H1 (cell line): ENCODE results near the gene ESYT2. TPM values are rescaled to one million over a fixed set of nuclear protein-coding genes. Genes with fewer than 3 reads are reported as not detected.

Experiments used
- CBX8 ChIP-seq: fragments of 300-800, 300-1000 bp; sonication (generic); IDR thresholded peaks from 2 replicates; pipeline ENCODE4 v1.7.1; 2016; ENCODE audit warnings: low read depth, low read length, borderline replicate concordance
- EZH2 ChIP-seq: fragments of 200-600 bp; sonication (generic); IDR thresholded peaks from 2 replicates; pipeline ENCODE4 v1.7.1; 2012; ENCODE audit warnings: low read depth, mild to moderate bottlenecking, moderate library complexity, low read length, inconsistent platforms; ENCODE audit not compliant: severe bottlenecking
- GTF2F1 ChIP-seq: IDR thresholded peaks from 2 replicates; pipeline ENCODE4 v1.6.1; 2012; ENCODE audit warnings: low read depth, low read length, improper control_type of control experiment, borderline replicate concordance
- JUN ChIP-seq: IDR thresholded peaks from 2 replicates; pipeline ENCODE4 v1.6.1; 2011; ENCODE audit warnings: low read depth, mild to moderate bottlenecking, improper control_type of control experiment, low read length
- NRF1 ChIP-seq: IDR thresholded peaks from 2 replicates; pipeline ENCODE4 v1.6.1; 2011; ENCODE audit warnings: mild to moderate bottlenecking, low read depth, low read length, improper control_type of control experiment
- POU5F1 ChIP-seq: IDR thresholded peaks from 2 replicates; pipeline ENCODE4 v1.6.1; 2011; ENCODE audit warnings: low read depth, mild to moderate bottlenecking, low read length, moderate library complexity
- RAD21 ChIP-seq, 2 experiments: IDR thresholded peaks in 1 of 2; conservative IDR thresholded peaks in 1 of 2; 2 replicates each; pipeline ENCODE4 v1.6.1; 2011; ENCODE audit warnings: low read depth in 2 of 2, low read length in 2 of 2, improper control_type of control experiment in 1 of 2, inconsistent platforms in 1 of 2, mild to moderate bottlenecking in 1 of 2, moderate library complexity in 1 of 2
- RXRA ChIP-seq: IDR thresholded peaks from 2 replicates; pipeline ENCODE4 v1.6.1; 2011; ENCODE audit warnings: low read depth, mild to moderate bottlenecking, low read length, moderate library complexity; ENCODE audit not compliant: insufficient read depth
- SRF ChIP-seq: IDR thresholded peaks from 2 replicates; pipeline ENCODE4 v1.6.1; 2011; ENCODE audit warnings: mild to moderate bottlenecking, low read depth, low read length, moderate library complexity
- ZNF274 ChIP-seq: IDR thresholded peaks from 2 replicates; pipeline ENCODE4 v1.7.0; 2012; ENCODE audit warnings: low read length, borderline replicate concordance; ENCODE audit errors: extremely low read depth
- polyA plus RNA-seq, 7 experiments: library from polyadenylated mRNA; depleted of rRNA in 3 of 7; stranded (reverse) in 5 of 7; unstranded in 2 of 7; fragments of >200 nt in 5 of 7; fragments of 200-250 nt in 2 of 7; gene quantifications; 1 replicate in 5 of 7; 2 replicates in 1 of 7; 4 replicates in 1 of 7; pipeline versions ENCODE4 v1.2.1 to v1.2.3, GENCODE V29; 2011 to 2013; ENCODE audit warnings: missing spikeins in 2 of 7, mixed read lengths in 2 of 7
- total RNA-seq: library from RNA; stranded (reverse); fragmentation: NEBNext Ultra II Directional; extraction: Animal tissue kit (Norgen Biotek cat#: 25700); gene quantifications from 2 replicates; pipeline ENCODE4 v1.2.1, GENCODE V29; 2021
- TF ChIP-seq, protein P1 (sequence below): fragments of 300-600 bp; sonication (generic); IDR thresholded peaks from 2 replicates; pipeline ENCODE4 v1.7.1; 2012; ENCODE audit warnings: low read length, moderate library complexity, mild to moderate bottlenecking, inconsistent platforms; ENCODE audit not compliant: insufficient replicate concordance

Gene ESYT2
- total and polyA plus RNA-seq, 2 of the 8 experiments (the other 6 are each of a cell fraction or from before 2014, with no cell fraction given) = 27.0 to 37.5 TPM

DNA sequence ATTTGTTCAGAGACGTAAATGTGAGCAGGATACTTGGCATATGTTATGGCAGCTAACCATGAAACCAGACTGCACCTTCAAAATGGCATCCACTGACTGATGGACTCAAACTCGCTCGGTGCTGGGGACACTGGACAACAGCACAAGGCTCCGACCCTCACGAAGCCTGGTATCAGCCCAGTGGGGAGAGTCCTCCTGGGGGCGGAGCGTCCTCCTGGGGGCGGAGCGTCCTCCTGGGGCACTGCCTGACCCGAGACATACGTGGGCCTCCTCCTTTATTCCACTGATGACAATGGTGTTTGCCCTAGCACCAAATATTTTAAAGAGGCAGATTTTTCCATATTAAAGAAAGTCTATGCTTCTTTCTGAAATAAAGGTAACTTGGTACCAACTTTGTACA, 39.5 kb downstream of the ESYT2 start (continued):
- TF ChIP-seq, protein P1, sequence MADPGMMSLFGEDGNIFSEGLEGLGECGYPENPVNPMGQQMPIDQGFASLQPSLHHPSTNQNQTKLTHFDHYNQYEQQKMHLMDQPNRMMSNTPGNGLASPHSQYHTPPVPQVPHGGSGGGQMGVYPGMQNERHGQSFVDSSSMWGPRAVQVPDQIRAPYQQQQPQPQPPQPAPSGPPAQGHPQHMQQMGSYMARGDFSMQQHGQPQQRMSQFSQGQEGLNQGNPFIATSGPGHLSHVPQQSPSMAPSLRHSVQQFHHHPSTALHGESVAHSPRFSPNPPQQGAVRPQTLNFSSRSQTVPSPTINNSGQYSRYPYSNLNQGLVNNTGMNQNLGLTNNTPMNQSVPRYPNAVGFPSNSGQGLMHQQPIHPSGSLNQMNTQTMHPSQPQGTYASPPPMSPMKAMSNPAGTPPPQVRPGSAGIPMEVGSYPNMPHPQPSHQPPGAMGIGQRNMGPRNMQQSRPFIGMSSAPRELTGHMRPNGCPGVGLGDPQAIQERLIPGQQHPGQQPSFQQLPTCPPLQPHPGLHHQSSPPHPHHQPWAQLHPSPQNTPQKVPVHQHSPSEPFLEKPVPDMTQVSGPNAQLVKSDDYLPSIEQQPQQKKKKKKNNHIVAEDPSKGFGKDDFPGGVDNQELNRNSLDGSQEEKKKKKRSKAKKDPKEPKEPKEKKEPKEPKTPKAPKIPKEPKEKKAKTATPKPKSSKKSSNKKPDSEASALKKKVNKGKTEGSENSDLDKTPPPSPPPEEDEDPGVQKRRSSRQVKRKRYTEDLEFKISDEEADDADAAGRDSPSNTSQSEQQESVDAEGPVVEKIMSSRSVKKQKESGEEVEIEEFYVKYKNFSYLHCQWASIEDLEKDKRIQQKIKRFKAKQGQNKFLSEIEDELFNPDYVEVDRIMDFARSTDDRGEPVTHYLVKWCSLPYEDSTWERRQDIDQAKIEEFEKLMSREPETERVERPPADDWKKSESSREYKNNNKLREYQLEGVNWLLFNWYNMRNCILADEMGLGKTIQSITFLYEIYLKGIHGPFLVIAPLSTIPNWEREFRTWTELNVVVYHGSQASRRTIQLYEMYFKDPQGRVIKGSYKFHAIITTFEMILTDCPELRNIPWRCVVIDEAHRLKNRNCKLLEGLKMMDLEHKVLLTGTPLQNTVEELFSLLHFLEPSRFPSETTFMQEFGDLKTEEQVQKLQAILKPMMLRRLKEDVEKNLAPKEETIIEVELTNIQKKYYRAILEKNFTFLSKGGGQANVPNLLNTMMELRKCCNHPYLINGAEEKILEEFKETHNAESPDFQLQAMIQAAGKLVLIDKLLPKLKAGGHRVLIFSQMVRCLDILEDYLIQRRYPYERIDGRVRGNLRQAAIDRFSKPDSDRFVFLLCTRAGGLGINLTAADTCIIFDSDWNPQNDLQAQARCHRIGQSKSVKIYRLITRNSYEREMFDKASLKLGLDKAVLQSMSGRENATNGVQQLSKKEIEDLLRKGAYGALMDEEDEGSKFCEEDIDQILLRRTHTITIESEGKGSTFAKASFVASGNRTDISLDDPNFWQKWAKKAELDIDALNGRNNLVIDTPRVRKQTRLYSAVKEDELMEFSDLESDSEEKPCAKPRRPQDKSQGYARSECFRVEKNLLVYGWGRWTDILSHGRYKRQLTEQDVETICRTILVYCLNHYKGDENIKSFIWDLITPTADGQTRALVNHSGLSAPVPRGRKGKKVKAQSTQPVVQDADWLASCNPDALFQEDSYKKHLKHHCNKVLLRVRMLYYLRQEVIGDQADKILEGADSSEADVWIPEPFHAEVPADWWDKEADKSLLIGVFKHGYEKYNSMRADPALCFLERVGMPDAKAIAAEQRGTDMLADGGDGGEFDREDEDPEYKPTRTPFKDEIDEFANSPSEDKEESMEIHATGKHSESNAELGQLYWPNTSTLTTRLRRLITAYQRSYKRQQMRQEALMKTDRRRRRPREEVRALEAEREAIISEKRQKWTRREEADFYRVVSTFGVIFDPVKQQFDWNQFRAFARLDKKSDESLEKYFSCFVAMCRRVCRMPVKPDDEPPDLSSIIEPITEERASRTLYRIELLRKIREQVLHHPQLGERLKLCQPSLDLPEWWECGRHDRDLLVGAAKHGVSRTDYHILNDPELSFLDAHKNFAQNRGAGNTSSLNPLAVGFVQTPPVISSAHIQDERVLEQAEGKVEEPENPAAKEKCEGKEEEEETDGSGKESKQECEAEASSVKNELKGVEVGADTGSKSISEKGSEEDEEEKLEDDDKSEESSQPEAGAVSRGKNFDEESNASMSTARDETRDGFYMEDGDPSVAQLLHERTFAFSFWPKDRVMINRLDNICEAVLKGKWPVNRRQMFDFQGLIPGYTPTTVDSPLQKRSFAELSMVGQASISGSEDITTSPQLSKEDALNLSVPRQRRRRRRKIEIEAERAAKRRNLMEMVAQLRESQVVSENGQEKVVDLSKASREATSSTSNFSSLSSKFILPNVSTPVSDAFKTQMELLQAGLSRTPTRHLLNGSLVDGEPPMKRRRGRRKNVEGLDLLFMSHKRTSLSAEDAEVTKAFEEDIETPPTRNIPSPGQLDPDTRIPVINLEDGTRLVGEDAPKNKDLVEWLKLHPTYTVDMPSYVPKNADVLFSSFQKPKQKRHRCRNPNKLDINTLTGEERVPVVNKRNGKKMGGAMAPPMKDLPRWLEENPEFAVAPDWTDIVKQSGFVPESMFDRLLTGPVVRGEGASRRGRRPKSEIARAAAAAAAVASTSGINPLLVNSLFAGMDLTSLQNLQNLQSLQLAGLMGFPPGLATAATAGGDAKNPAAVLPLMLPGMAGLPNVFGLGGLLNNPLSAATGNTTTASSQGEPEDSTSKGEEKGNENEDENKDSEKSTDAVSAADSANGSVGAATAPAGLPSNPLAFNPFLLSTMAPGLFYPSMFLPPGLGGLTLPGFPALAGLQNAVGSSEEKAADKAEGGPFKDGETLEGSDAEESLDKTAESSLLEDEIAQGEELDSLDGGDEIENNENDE = no peak
- no peak for TF ChIP-seq NRF1
- TF ChIP-seq SRF = no peak
- no peak for TF ChIP-seq EZH2
- no peak for TF ChIP-seq ZNF274
- no peak for TF ChIP-seq RXRA
- no peak for TF ChIP-seq JUN
- no peak for TF ChIP-seq RAD21 (IDR thresholded peaks at IDR 0.05 in 1 of 2, conservative IDR thresholded peaks at IDR 0.05 in 1 of 2; ENCODE audit: low read depth in 2 of 2, low read length in 2 of 2)
- TF ChIP-seq CBX8 = no peak
- no peak for TF ChIP-seq GTF2F1
- no peak for TF ChIP-seq POU5F1
- TF ChIP-seq, all 59 proteins: peak for 0
